ENCODE data around the gene RTEL1.

DNA sequence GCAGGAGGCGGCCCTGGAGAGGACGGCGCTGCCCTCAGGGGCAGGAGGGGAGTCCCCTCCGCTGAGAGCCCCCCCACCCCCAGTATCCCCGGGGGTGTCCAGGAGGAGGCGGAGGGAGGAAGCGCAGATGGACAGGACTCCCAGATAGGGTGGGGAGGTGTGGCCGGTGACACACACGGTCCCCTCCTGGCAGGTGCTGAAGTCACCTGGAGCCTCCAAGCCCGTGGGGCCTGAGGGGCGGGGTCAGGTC is 6.2 kb upstream of the RTEL1 start:
- no peak for TF ChIP-seq POLR2A (IDR thresholded peaks at IDR 0.05)
- TF ChIP-seq CTCF (IDR thresholded peaks at IDR 0.05): no peak
- no peak for TF ChIP-seq EP300 (IDR thresholded peaks at IDR 0.05)
